Loucy (cell line): ENCODE data around the gene SHISA3.

Experiments used
- H2AFZ ChIP-seq: fragments of 200-600 bp; sonication (generic); 2 replicates; pipeline ENCODE4 v1.6.0; 2016; ENCODE audit warnings: antibody characterized with exemption, mild to moderate bottlenecking, low read length, moderate library complexity
- H3F3A ChIP-seq: fragments of 200-600 bp; 2 replicates; pipeline ENCODE4 v1.6.0; 2016; ENCODE audit warnings: antibody characterized with exemption, low read depth, mild to moderate bottlenecking
- H3K27me3 ChIP-seq: fragments of 200-600 bp; sonication (generic); 2 replicates; pipeline ENCODE4 v1.6.1; 2014; ENCODE audit warnings: low read length, mild to moderate bottlenecking; ENCODE audit not compliant: insufficient read depth, poor library complexity, severe bottlenecking
- H3K36me3 ChIP-seq: fragments of 200-600 bp; sonication (generic); 2 replicates; pipeline ENCODE4 v1.6.1; 2016; ENCODE audit warnings: low read length; ENCODE audit not compliant: insufficient read depth
- H3K4me1 ChIP-seq: fragments of 200-600 bp; sonication (generic); 2 replicates; pipeline ENCODE4 v1.5.1; 2014; ENCODE audit warnings: low read length, mild to moderate bottlenecking; ENCODE audit not compliant: insufficient read depth, poor library complexity, severe bottlenecking
- H3K4me2 ChIP-seq: fragments of 200-600 bp; sonication (generic); 2 replicates; pipeline ENCODE4 v1.6.0; 2014; ENCODE audit warnings: antibody characterized with exemption, low read length, low read depth, mild to moderate bottlenecking; ENCODE audit not compliant: poor library complexity, severe bottlenecking
- H3K4me3 ChIP-seq: fragments of 200-600 bp; sonication (generic); 2 replicates; pipeline ENCODE4 v1.5.1; 2014; ENCODE audit warnings: low read length, mild to moderate bottlenecking, mixed read lengths; ENCODE audit not compliant: poor library complexity, severe bottlenecking
- H3K79me2 ChIP-seq: fragments of 200-600 bp; sonication (generic); 2 replicates; pipeline ENCODE4 v1.6.1; 2014; ENCODE audit warnings: low read length; ENCODE audit not compliant: insufficient read depth
- H3K9ac ChIP-seq: fragments of 200-600 bp; sonication (generic); 2 replicates; pipeline ENCODE4 v1.6.0; 2014; ENCODE audit warnings: mild to moderate bottlenecking, low read depth, low read length, moderate library complexity; ENCODE audit not compliant: poor library complexity, severe bottlenecking
- H3K9me2 ChIP-seq: fragments of 200-600 bp; sonication (generic); replicated peaks from 2 replicates; pipeline ENCODE4 v1.6.1; 2016; ENCODE audit warnings: low read depth, low read length, mixed read lengths
- H3K9me3 ChIP-seq: fragments of 200-600 bp; sonication (generic); 2 replicates; pipeline ENCODE4 v1.6.1; 2014; ENCODE audit warnings: mild to moderate bottlenecking, antibody characterized with exemption, low read length, low read depth; ENCODE audit not compliant: insufficient read depth
- H4K20me1 ChIP-seq: fragments of 200-600 bp; sonication (generic); 2 replicates; pipeline ENCODE4 v1.6.0; 2014; ENCODE audit warnings: antibody characterized with exemption, low read length, mild to moderate bottlenecking; ENCODE audit not compliant: insufficient read depth, poor library complexity, severe bottlenecking
- EZH2phosphoT487 ChIP-seq: fragments of 200-600 bp; IDR thresholded peaks from 2 replicates; pipeline ENCODE4 v1.6.1; 2018; ENCODE audit warnings: antibody characterized with exemption, mild to moderate bottlenecking, moderate library complexity, borderline replicate concordance
- TF ChIP-seq, protein P1 (sequence below): fragments of 200-600 bp; sonication (generic); conservative IDR thresholded peaks from 2 replicates; pipeline ENCODE4 v1.5.1; 2014; ENCODE audit warnings: mild to moderate bottlenecking, antibody characterized with exemption, low read length

SHISA3 gene

DNA sequence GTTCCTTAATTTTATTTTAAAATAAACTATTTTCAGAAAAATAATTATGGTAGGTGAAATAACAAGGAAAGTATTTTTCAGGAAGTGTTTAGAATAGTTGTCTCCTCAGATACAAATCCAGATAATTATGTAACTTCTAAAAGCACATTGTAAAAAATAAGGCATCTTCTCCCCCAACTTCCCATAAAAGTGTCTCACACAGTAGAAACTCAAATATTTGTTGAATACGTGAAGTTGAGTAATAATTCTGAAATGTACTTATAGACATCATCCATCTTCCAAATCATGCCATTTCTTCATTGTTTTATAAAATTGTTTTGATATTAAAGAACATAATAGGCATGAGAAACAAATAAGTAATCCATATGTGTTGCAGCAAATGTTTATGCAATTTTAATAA lies 18.0 kb downstream of the SHISA3 start:
- no peaks in the 10 kb centered on the region for H3K9me2 ChIP-seq
- H3K4me2 ChIP-seq = no peak overlapping the region
- no peaks in the 10 kb centered on the region for H3K27me3 ChIP-seq
- H4K20me1 ChIP-seq = no peaks in the 10 kb centered on the region
- no peaks in the 10 kb centered on the region for H3K4me1 ChIP-seq
- peaks cover 4% of the 10 kb centered on the region; the same call in 1 of the 2 replicates for H3K36me3 ChIP-seq
- TF ChIP-seq EZH2phosphoT487 = no peak
- TF ChIP-seq, protein P1, sequence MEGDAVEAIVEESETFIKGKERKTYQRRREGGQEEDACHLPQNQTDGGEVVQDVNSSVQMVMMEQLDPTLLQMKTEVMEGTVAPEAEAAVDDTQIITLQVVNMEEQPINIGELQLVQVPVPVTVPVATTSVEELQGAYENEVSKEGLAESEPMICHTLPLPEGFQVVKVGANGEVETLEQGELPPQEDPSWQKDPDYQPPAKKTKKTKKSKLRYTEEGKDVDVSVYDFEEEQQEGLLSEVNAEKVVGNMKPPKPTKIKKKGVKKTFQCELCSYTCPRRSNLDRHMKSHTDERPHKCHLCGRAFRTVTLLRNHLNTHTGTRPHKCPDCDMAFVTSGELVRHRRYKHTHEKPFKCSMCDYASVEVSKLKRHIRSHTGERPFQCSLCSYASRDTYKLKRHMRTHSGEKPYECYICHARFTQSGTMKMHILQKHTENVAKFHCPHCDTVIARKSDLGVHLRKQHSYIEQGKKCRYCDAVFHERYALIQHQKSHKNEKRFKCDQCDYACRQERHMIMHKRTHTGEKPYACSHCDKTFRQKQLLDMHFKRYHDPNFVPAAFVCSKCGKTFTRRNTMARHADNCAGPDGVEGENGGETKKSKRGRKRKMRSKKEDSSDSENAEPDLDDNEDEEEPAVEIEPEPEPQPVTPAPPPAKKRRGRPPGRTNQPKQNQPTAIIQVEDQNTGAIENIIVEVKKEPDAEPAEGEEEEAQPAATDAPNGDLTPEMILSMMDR = no peak
- H2AFZ ChIP-seq = no peak overlapping the region
- H3K4me3 ChIP-seq = no peak overlapping the region
- H3K9ac ChIP-seq = no peak overlapping the region
- no peaks in the 10 kb centered on the region for H3F3A ChIP-seq
- no peaks in the 10 kb centered on the region for H3K9me3 ChIP-seq
- H3K79me2 ChIP-seq = no peaks in the 10 kb centered on the region

DNA sequence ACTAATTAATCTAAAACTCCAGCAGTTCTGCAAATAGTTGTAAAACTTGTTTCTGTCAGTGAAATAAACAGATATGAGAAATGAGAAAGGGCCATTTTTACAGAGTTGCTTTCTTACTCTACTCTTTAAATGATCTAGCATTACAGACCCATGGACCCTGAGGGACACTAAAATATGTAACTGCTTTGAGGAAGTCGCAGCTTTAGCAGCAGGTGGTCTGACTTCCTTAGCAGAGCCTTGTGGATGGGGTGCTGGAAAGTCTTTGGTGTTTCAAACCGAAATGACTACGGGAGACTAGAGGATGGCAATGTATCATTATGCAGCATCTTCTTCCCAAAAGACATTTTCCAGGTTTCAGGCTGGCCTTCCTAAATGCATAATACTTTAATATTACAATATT lies 18.7 kb downstream of the SHISA3 start:
- Histone ChIP-seq H2AFZ (no peak overlapping the region), H4K20me1 (no peaks in the 10 kb centered on the region), H3K9me2 (no peaks in the 10 kb centered on the region), H3K4me2 (no peak overlapping the region), H3K79me2 (no peaks in the 10 kb centered on the region), H3K9me3 (no peaks in the 10 kb centered on the region), H3K36me3 (peaks cover 5% of the 10 kb centered on the region; the same call in 1 of the 2 replicates), H3K4me3 (no peak overlapping the region), H3K9ac (no peak overlapping the region), H3K27me3 (no peaks in the 10 kb centered on the region), H3F3A (no peaks in the 10 kb centered on the region), H3K4me1 (no peaks in the 10 kb centered on the region)
- TF ChIP-seq, protein P1 = no peak
- TF ChIP-seq EZH2phosphoT487 = no peak

DNA sequence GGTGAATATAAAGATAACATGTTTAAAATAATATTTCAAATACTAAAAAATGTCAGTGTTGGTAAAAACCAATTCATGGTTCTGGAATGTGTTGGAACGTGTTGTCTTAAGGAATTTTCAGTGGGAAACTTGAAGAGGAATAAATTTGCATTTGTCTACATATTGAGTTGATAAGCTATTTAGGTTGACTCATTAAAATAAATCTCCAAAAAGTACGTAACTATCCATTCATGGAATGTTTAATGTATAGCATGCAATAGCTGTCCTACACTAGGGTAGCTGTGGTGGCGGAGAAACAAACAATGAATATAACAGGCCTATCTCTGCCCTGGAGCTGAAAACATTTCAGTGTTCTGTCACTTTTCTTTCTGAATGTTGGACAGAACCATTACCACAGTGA lies 20.3 kb downstream of the SHISA3 start:
- Histone ChIP-seq H3K9ac (no peak overlapping the region), H2AFZ (no peak overlapping the region), H3K4me3 (no peak overlapping the region), H3K79me2 (no peaks in the 10 kb centered on the region), H3F3A (no peaks in the 10 kb centered on the region), H3K4me1 (no peaks in the 10 kb centered on the region), H3K27me3 (no peaks in the 10 kb centered on the region), H3K4me2 (no peak overlapping the region), H3K36me3 (peaks cover 13% of the 10 kb centered on the region; the same call in 1 of the 2 replicates), H4K20me1 (no peaks in the 10 kb centered on the region), H3K9me3 (no peaks in the 10 kb centered on the region), H3K9me2 (no peaks in the 10 kb centered on the region)
- no peak for TF ChIP-seq EZH2phosphoT487
- TF ChIP-seq, protein P1 = no peak
